ENCODE results near the gene MRPS34. TPM values are rescaled to one million over a fixed set of nuclear protein-coding genes. Genes with fewer than 3 reads are reported as not detected.

Gene MRPS34
- total and polyA plus RNA-seq, 4 donors, result 42.4 to 100 (median 58.7) TPM

GRCh38 chr16:1810536-1810935 lies 37.6 kb upstream of the MRPS34 start:
- peaks cover 0 to 20% (median 15%) of the 10 kb centered on the region in 4 donors for H3K4me1 ChIP-seq (ENCODE audit: control insufficient read depth in 4 of 4, insufficient read depth in 4 of 4, low read length in 3 of 4)
- WGBS, result 95% methylated on average over 16 of the region's 16 CpGs
- no peak for DNase-seq (ENCODE audit: low spot score)
- H3K27me3 ChIP-seq (ENCODE audit: control insufficient read depth in 4 of 4, insufficient read depth in 4 of 4, low read length in 3 of 4), result no peaks in the 10 kb centered on the region
- TF ChIP-seq CTCF (IDR thresholded peaks at IDR 0.05; ENCODE audit: low read depth, low read length, missing input control), result no peak
- H3K4me3 ChIP-seq (ENCODE audit: low read depth in 1 of 3, low read length in 3 of 3), result no peak overlapping the region
- no peak overlapping the region for H3K27ac ChIP-seq (ENCODE audit: low read depth in 1 of 2, low read length in 2 of 2)
- H3K9me3 ChIP-seq (ENCODE audit: control insufficient read depth in 4 of 4, low read length in 3 of 4), result no peaks in the 10 kb centered on the region
- peaks cover 11 to 37% (median 28%) of the 10 kb centered on the region in 4 donors for H3K36me3 ChIP-seq (ENCODE audit: control insufficient read depth in 4 of 4, insufficient read depth in 3 of 4, low read depth in 1 of 4, low read length in 3 of 4)
- no peak overlapping the region for H3K9ac ChIP-seq (ENCODE audit: low read depth in 1 of 2, low read length in 2 of 2)

GRCh38 chr16:1810106-1810505 lies 37.2 kb upstream of the MRPS34 start:
- 95% methylated on average over 16 of the region's 16 CpGs for WGBS
- Histone ChIP-seq H3K27ac (ENCODE audit: low read depth in 1 of 2, low read length in 2 of 2) (no peak overlapping the region), H3K36me3 (ENCODE audit: control insufficient read depth in 4 of 4, insufficient read depth in 3 of 4, low read depth in 1 of 4, low read length in 3 of 4) (peaks cover 13 to 32% (median 27%) of the 10 kb centered on the region in 4 donors)

GRCh38 chr16:1809281-1809801 lies 36.4 kb upstream of the MRPS34 start:
- Histone ChIP-seq H3K9me3 (ENCODE audit: control insufficient read depth in 4 of 4, low read length in 3 of 4) (no peaks in the 10 kb centered on the region), H3K36me3 (ENCODE audit: control insufficient read depth in 4 of 4, insufficient read depth in 3 of 4, low read depth in 1 of 4, low read length in 3 of 4) (peaks cover 13 to 29% (median 25%) of the 10 kb centered on the region in 4 donors), H3K9ac (ENCODE audit: low read depth in 1 of 2, low read length in 2 of 2) (no peak overlapping the region), H3K27ac (ENCODE audit: low read depth in 1 of 2, low read length in 2 of 2) (no peak overlapping the region), H3K27me3 (ENCODE audit: control insufficient read depth in 4 of 4, insufficient read depth in 4 of 4, low read length in 3 of 4) (no peaks in the 10 kb centered on the region), H3K4me1 (ENCODE audit: control insufficient read depth in 4 of 4, insufficient read depth in 4 of 4, low read length in 3 of 4) (peaks cover 0 to 17% (median 11%) of the 10 kb centered on the region in 4 donors), H3K4me3 (ENCODE audit: low read depth in 1 of 3, low read length in 3 of 3) (no peak overlapping the region)
- DNase-seq (ENCODE audit: low spot score), result no peak
- no peak for TF ChIP-seq RAD21 (IDR thresholded peaks at IDR 0.05)
- no peak for TF ChIP-seq GABPA (IDR thresholded peaks at IDR 0.05 in 1 of 2, conservative IDR thresholded peaks at IDR 0.05 in 1 of 2)
- TF ChIP-seq MAX (IDR thresholded peaks at IDR 0.05), result no peak
- no peak for TF ChIP-seq HNF4A (conservative IDR thresholded peaks at IDR 0.05)
- TF ChIP-seq TAF1 (conservative IDR thresholded peaks at IDR 0.05), result no peak
- no peak for TF ChIP-seq RXRA (IDR thresholded peaks at IDR 0.05)
- TF ChIP-seq HNF4G (IDR thresholded peaks at IDR 0.05), result no peak
- TF ChIP-seq REST (IDR thresholded peaks at IDR 0.05), result no peak
- TF ChIP-seq JUND (IDR thresholded peaks at IDR 0.05), result no peak
- TF ChIP-seq YY1 (IDR thresholded peaks at IDR 0.05), result no peak
- TF ChIP-seq ATF3 (IDR thresholded peaks at IDR 0.05), result no peak
- 70% methylated on average over 28 of the region's 28 CpGs for WGBS

More at GRCh38 chr16:1810106-1810505, 37.2 kb upstream of the MRPS34 start:
- no peak overlapping the region for H3K9ac ChIP-seq (ENCODE audit: low read depth in 1 of 2, low read length in 2 of 2)
- H3K4me3 ChIP-seq (ENCODE audit: low read depth in 1 of 3, low read length in 3 of 3), result no peak overlapping the region
- H3K27me3 ChIP-seq (ENCODE audit: control insufficient read depth in 4 of 4, insufficient read depth in 4 of 4, low read length in 3 of 4), result no peaks in the 10 kb centered on the region
- H3K4me1 ChIP-seq (ENCODE audit: control insufficient read depth in 4 of 4, insufficient read depth in 4 of 4, low read length in 3 of 4), result peaks cover 0 to 17% (median 12%) of the 10 kb centered on the region in 4 donors
- no peak for TF ChIP-seq FOXA2 (IDR thresholded peaks at IDR 0.05)
- no peak for TF ChIP-seq GABPA (IDR thresholded peaks at IDR 0.05 in 1 of 2, conservative IDR thresholded peaks at IDR 0.05 in 1 of 2)
- TF ChIP-seq NR2F2 (IDR thresholded peaks at IDR 0.05), result no peak
- H3K9me3 ChIP-seq (ENCODE audit: control insufficient read depth in 4 of 4, low read length in 3 of 4), result no peaks in the 10 kb centered on the region
- DNase-seq (ENCODE audit: low spot score), result no peak

Data from liver (tissue), 9 donors.